H1 (cell line): ENCODE data around the gene MCM8. TPM values are rescaled to one million over a fixed set of nuclear protein-coding genes. Genes with fewer than 3 reads are reported as not detected.

Source experiments
- CTCF ChIA-PET: fragments of 300-600 bp; sonication (Branson Sonifier 250); formaldehyde crosslinking; loops from one replicate; lab custom pipeline; 2021; ENCODE audit not compliant: partially characterized antibody; lab: Charles Lee
- POLR2A ChIA-PET: fragments of 300-600 bp; sonication (Branson Sonifier 250); formaldehyde crosslinking; loops from one replicate; lab custom pipeline; 2021; ENCODE audit warnings: inconsistent platforms; ENCODE audit not compliant: partially characterized antibody; lab: Charles Lee
- DNase-seq, 2 experiments: peaks; one replicate each; pipeline versions ENCODE4 v3.0.0 to v3.0.0-alpha.2; 2010 to 2022; ENCODE audit warnings: low spot score in 2 of 2, low read depth in 1 of 2, mixed read lengths in 1 of 2
- FAIRE-seq: peaks from 2 replicates; lab custom pipeline; 2011; peaks lifted over from hg19 to GRCh38; lab: Jason Lieb, UNC
- H2AFZ ChIP-seq: 2 replicates; pipeline ENCODE4 v1.8.1; 2012; ENCODE audit warnings: low read length, inconsistent platforms
- H2AK5ac ChIP-seq: 2 replicates; pipeline ENCODE4 v1.6.1; 2013; ENCODE audit warnings: low read depth, low read length
- H2BK120ac ChIP-seq: replicated peaks from 2 replicates; pipeline ENCODE3; 2013; ENCODE audit warnings: low read depth, low read length, inconsistent platforms
- H2BK12ac ChIP-seq: 2 replicates; pipeline ENCODE4 v1.6.1; 2013; ENCODE audit warnings: low read depth, low read length
- H2BK15ac ChIP-seq: 2 replicates; pipeline ENCODE4 v1.6.1; 2013; ENCODE audit warnings: low read length
- H2BK20ac ChIP-seq: 2 replicates; pipeline ENCODE4 v1.6.1; 2013; ENCODE audit warnings: low read length
- H2BK5ac ChIP-seq: 2 replicates; pipeline ENCODE4 v1.6.1; 2013; ENCODE audit warnings: low read depth, low read length
- H3K14ac ChIP-seq: 2 replicates; pipeline ENCODE4 v1.6.1; 2013; ENCODE audit warnings: inconsistent platforms; ENCODE audit not compliant: insufficient read length
- H3K18ac ChIP-seq: 2 replicates; pipeline ENCODE4 v1.6.1; 2013; ENCODE audit warnings: low read length; ENCODE audit errors: extremely low read depth
- H3K23ac ChIP-seq: 2 replicates; pipeline ENCODE4 v1.6.1; 2013; ENCODE audit warnings: inconsistent platforms; ENCODE audit not compliant: insufficient read length
- H3K23me2 ChIP-seq: 2 replicates; pipeline ENCODE4 v1.6.1; 2013; ENCODE audit warnings: low read depth, low read length
- H3K27ac ChIP-seq: 2 replicates; pipeline ENCODE4 v1.6.1; 2011; ENCODE audit warnings: low read depth, low read length, inconsistent platforms
- H3K27me3 ChIP-seq, 4 experiments: replicated peaks in 1 of 4; 1 replicate in 1 of 4; 2 replicates in 3 of 4; pipeline versions ENCODE4 v1.6.1 to v1.8.1; 2011 to 2013; ENCODE audit warnings: low read length in 3 of 4, mild to moderate bottlenecking in 3 of 4, inconsistent platforms in 2 of 4, mixed read lengths in 2 of 4, moderate library complexity in 1 of 4; ENCODE audit not compliant: control insufficient read depth in 3 of 4, insufficient read depth in 3 of 4; ENCODE audit errors: extremely low read depth in 1 of 4
- H3K36me3 ChIP-seq, 4 experiments: 2 replicates each; pipeline versions ENCODE4 v1.6.1 to v1.8.1; 2011 to 2013; ENCODE audit warnings: mild to moderate bottlenecking in 4 of 4, low read length in 3 of 4, moderate library complexity in 2 of 4, control low read depth in 1 of 4, inconsistent platforms in 1 of 4; ENCODE audit not compliant: insufficient read depth in 4 of 4, control insufficient read depth in 2 of 4
- H3K4ac ChIP-seq: replicated peaks from 2 replicates; pipeline ENCODE3; 2013; ENCODE audit warnings: low read length, low read depth, mixed read lengths, inconsistent platforms; ENCODE audit not compliant: insufficient read length
- H3K4me1 ChIP-seq, 4 experiments: replicated peaks in 1 of 4; 1 replicate in 1 of 4; 2 replicates in 3 of 4; pipeline versions ENCODE4 v1.6.1 to v1.8.1; 2011 to 2013; ENCODE audit warnings: low read length in 3 of 4, inconsistent platforms in 2 of 4, mixed read lengths in 1 of 4; ENCODE audit not compliant: insufficient read depth in 4 of 4, control insufficient read depth in 3 of 4
- H3K4me2 ChIP-seq, 2 experiments: 2 replicates each; pipeline versions ENCODE4 v1.6.1 to v1.8.1; 2011 to 2013; ENCODE audit warnings: low read depth in 2 of 2, low read length in 2 of 2, control low read depth in 1 of 2, inconsistent platforms in 1 of 2, mild to moderate bottlenecking in 1 of 2; ENCODE audit not compliant: insufficient read depth in 1 of 2
- H3K4me3 ChIP-seq, 4 experiments: fragments of 200-600, 300-600 bp in 1 of 4; sonication (generic), shearing (Covaris generic), sonication (Bioruptor Twin) in 1 of 4; 2 replicates each; pipeline versions ENCODE4 v1.5.1 to v1.8.1; 2011 to 2016; ENCODE audit warnings: low read length in 4 of 4, low read depth in 3 of 4, control low read depth in 2 of 4, inconsistent platforms in 2 of 4, mild to moderate bottlenecking in 2 of 4, mixed read lengths in 1 of 4, moderate library complexity in 1 of 4; ENCODE audit not compliant: insufficient read depth in 2 of 4; ENCODE audit errors: extremely low read depth in 1 of 4
- H3K56ac ChIP-seq: replicated peaks from 2 replicates; pipeline ENCODE3; 2013; ENCODE audit warnings: low read depth, mild to moderate bottlenecking, mixed read lengths, low read length, inconsistent platforms; ENCODE audit not compliant: insufficient read length
- H3K79me1 ChIP-seq: 2 replicates; pipeline ENCODE4 v1.6.1; 2013; ENCODE audit warnings: low read depth, low read length, control low read depth
- H3K79me2 ChIP-seq, 2 experiments: 2 replicates each; pipeline versions ENCODE4 v1.6.1 to v1.8.1; 2012 to 2013; ENCODE audit warnings: low read length in 2 of 2, mild to moderate bottlenecking in 2 of 2, inconsistent platforms in 1 of 2; ENCODE audit not compliant: insufficient read depth in 2 of 2, control insufficient read depth in 1 of 2
- H3K9ac ChIP-seq, 4 experiments: replicated peaks in 1 of 4; 1 replicate in 1 of 4; 2 replicates in 3 of 4; pipeline versions ENCODE4 v1.6.1 to v1.8.1; 2011 to 2013; ENCODE audit warnings: low read depth in 3 of 4, low read length in 3 of 4, control low read depth in 2 of 4, mild to moderate bottlenecking in 2 of 4, moderate library complexity in 2 of 4, inconsistent platforms in 1 of 4; ENCODE audit errors: extremely low read depth in 1 of 4
- H3K9me3 ChIP-seq, 2 experiments: 2 replicates each; pipeline versions ENCODE4 v1.6.1 to v1.8.1; 2012 to 2013; ENCODE audit warnings: mild to moderate bottlenecking in 2 of 2, moderate library complexity in 2 of 2, control low read depth in 1 of 2, inconsistent platforms in 1 of 2, low read depth in 1 of 2, low read length in 1 of 2, mixed read lengths in 1 of 2; ENCODE audit not compliant: insufficient read depth in 2 of 2
- H4K20me1 ChIP-seq, 2 experiments: replicated peaks in 1 of 2; 2 replicates each; pipeline versions ENCODE3 to v1.8.1; 2011 to 2013; ENCODE audit warnings: inconsistent platforms in 2 of 2, low read length in 2 of 2, mild to moderate bottlenecking in 1 of 2; ENCODE audit not compliant: insufficient read depth in 2 of 2, control insufficient read depth in 1 of 2
- H4K5ac ChIP-seq: 2 replicates; pipeline ENCODE4 v1.6.1; 2013; ENCODE audit warnings: low read length, low read depth, mixed read lengths, inconsistent platforms; ENCODE audit not compliant: insufficient read length
- H4K8ac ChIP-seq: 2 replicates; pipeline ENCODE4 v1.8.0; 2013; ENCODE audit warnings: mild to moderate bottlenecking, moderate library complexity, low read length, inconsistent platforms; ENCODE audit not compliant: insufficient read depth; ENCODE audit errors: extremely low read depth
- H4K91ac ChIP-seq: replicated peaks from 2 replicates; pipeline ENCODE3; 2013; ENCODE audit warnings: low read length, mixed read lengths, inconsistent platforms; ENCODE audit not compliant: insufficient read length
- CBX8 ChIP-seq: fragments of 300-800, 300-1000 bp; sonication (generic); IDR thresholded peaks from 2 replicates; pipeline ENCODE4 v1.7.1; 2016; ENCODE audit warnings: low read depth, low read length, borderline replicate concordance
- CHD1 ChIP-seq: IDR thresholded peaks from 2 replicates; pipeline ENCODE4 v1.6.1; 2012; ENCODE audit warnings: low read depth, low read length, improper control_type of control experiment
- CTBP2 ChIP-seq: IDR thresholded peaks from 2 replicates; pipeline ENCODE4 v1.7.0; 2011; ENCODE audit warnings: borderline replicate concordance, mild to moderate bottlenecking, moderate library complexity, mixed read lengths, low read length; ENCODE audit not compliant: insufficient read depth, insufficient read length
- MAFK ChIP-seq: IDR thresholded peaks from 2 replicates; pipeline ENCODE4 v1.6.1; 2012; ENCODE audit warnings: low read depth, mild to moderate bottlenecking, improper control_type of control experiment, low read length
- RBBP5 ChIP-seq: IDR thresholded peaks from 2 replicates; pipeline ENCODE4 v1.7.1; 2012; ENCODE audit warnings: low read depth, mild to moderate bottlenecking, inconsistent platforms, low read length, moderate library complexity, borderline replicate concordance
- SP2 ChIP-seq: IDR thresholded peaks from 2 replicates; pipeline ENCODE4 v1.6.1; 2012; ENCODE audit warnings: mild to moderate bottlenecking, low read length, inconsistent platforms
- ZNF274 ChIP-seq: IDR thresholded peaks from 2 replicates; pipeline ENCODE4 v1.7.0; 2012; ENCODE audit warnings: low read length, borderline replicate concordance; ENCODE audit errors: extremely low read depth
- WGBS, 2 experiments: shearing (Covaris generic) in 1 of 2; methylation state at CpG; one replicate each; pipeline versions ENCODE4 v1.1.6 to v1.1.7; 2013 to 2015; ENCODE audit warnings: low lambda C conversion rate in 2 of 2, mixed read lengths in 2 of 2, inconsistent platforms in 1 of 2, low coverage in 1 of 2, missing lambda C conversion rate in 1 of 2; ENCODE audit not compliant: insufficient replicate concordance in 2 of 2, insufficient coverage in 1 of 2, insufficient read length in 1 of 2; ENCODE audit errors: extremely low coverage in 1 of 2, missing lambda C conversion rate in 1 of 2; 5-methylcytosine and 5-hydroxymethylcytosine counted together
- polyA plus RNA-seq, 7 experiments: library from polyadenylated mRNA; depleted of rRNA in 3 of 7; stranded (reverse) in 5 of 7; unstranded in 2 of 7; fragments of >200 nt in 5 of 7; fragments of 200-250 nt in 2 of 7; gene quantifications; 1 replicate in 5 of 7; 2 replicates in 1 of 7; 4 replicates in 1 of 7; pipeline versions ENCODE4 v1.2.1 to v1.2.3, GENCODE V29; 2011 to 2013; ENCODE audit warnings: missing spikeins in 2 of 7, mixed read lengths in 2 of 7
- total RNA-seq: library from RNA; stranded (reverse); fragmentation: NEBNext Ultra II Directional; extraction: Animal tissue kit (Norgen Biotek cat#: 25700); gene quantifications from 2 replicates; pipeline ENCODE4 v1.2.1, GENCODE V29; 2021

The MCM8 gene
- total and polyA plus RNA-seq, 2 of the 8 experiments (the other 6 are each of a cell fraction or from before 2014, with no cell fraction given): 7.1 to 31.9 TPM

DNA sequence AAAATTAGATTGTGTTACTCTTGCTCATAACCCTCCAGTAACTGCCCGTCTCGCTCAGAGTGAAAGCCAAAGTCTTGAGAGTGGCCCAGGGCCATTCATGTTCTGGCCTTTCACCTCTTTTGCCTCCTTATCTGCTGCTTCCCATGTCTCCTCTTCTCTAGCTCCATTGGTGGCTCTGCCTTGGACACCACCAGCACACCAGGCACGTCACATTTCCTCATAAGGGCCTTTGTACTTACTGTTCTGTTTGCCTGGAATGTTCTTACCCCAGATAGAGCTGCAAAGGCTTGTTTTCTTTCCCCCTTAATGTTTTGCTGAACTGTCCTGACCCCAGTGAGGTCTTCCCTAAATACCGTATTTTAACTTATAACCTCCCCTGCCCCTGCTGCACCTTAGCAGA is 29.3 kb downstream of the MCM8 start:
- TF ChIP-seq SP2 (no peak), CHD1 (no peak), ZNF274 (no peak), CBX8 (no peak), RBBP5 (no peak), CTBP2 (no peak), MAFK (no peak)
- no peak overlapping the region for H2BK20ac ChIP-seq
- CTCF ChIA-PET: interaction anchor here (1.0 to 1.8 kb wide), 4 partner anchors 10 to 94 kb away, joined by 3 to 6 read pairs (median 3); no protein-coding TSS in a partner anchor

More for the DNA sequence above, 29.3 kb downstream of the MCM8 start:
- peaks cover 10 to 44% (median 20%) of the 10 kb centered on the region in 4 experiments for H3K36me3 ChIP-seq
- H4K91ac ChIP-seq: no peak overlapping the region
- no peak overlapping the region for H3K9ac ChIP-seq
- POLR2A ChIA-PET: no interaction called here
- WGBS, 2 experiments: 85% methylated on average over 4 of the region's 4 CpGs; no CpG with 5 or more reads in 1 of the 2 experiments
- DNase-seq (no peak), FAIRE-seq (no peak)
- no peaks in the 10 kb centered on the region for H3K4me1 ChIP-seq
- H3K23me2 ChIP-seq: no peaks in the 10 kb centered on the region
- H2BK15ac ChIP-seq: no peak overlapping the region
- H4K5ac ChIP-seq: no peak overlapping the region
- H3K18ac ChIP-seq: no peak overlapping the region
- H3K27ac ChIP-seq: no peak overlapping the region
- H2BK12ac ChIP-seq: no peak overlapping the region
- no peak overlapping the region for H3K4me3 ChIP-seq
- H4K20me1 ChIP-seq: peaks cover 2 to 4% of the 10 kb centered on the region in 2 experiments
- H3K79me2 ChIP-seq: no peaks in the 10 kb centered on the region
- no peak overlapping the region for H3K14ac ChIP-seq
- no peak overlapping the region for H2AFZ ChIP-seq
- H2BK5ac ChIP-seq: no peak overlapping the region
- no peaks in the 10 kb centered on the region for H3K27me3 ChIP-seq
- no peaks in the 10 kb centered on the region for H3K79me1 ChIP-seq
- no peaks in the 10 kb centered on the region for H3K9me3 ChIP-seq
- no peak overlapping the region for H3K4me2 ChIP-seq
- no peak overlapping the region for H2AK5ac ChIP-seq
- no peak overlapping the region for H3K4ac ChIP-seq
- H2BK120ac ChIP-seq: no peak overlapping the region
- no peak overlapping the region for H3K56ac ChIP-seq
- no peak overlapping the region for H3K23ac ChIP-seq
- no peak overlapping the region for H4K8ac ChIP-seq
